Mucosa of rectum (tissue), 2 donors: Measurements from ENCODE around the gene HERC3.

Source experiments
- H3K27ac ChIP-seq, 2 donors: one replicate each; pipeline ENCODE4 v1.7.0; 2013; ENCODE audit warnings: inconsistent platforms in 2 of 2, low read depth in 2 of 2, low read length in 2 of 2
- H3K27me3 ChIP-seq, 2 donors: one replicate each; pipeline ENCODE4 v1.7.0; 2013; ENCODE audit warnings: low read length in 2 of 2; ENCODE audit not compliant: control insufficient read depth in 2 of 2, insufficient read depth in 2 of 2
- H3K36me3 ChIP-seq, 2 donors: one replicate each; pipeline ENCODE4 v1.7.0; 2013; ENCODE audit warnings: low read length in 2 of 2; ENCODE audit not compliant: control insufficient read depth in 2 of 2, insufficient read depth in 2 of 2
- H3K4me1 ChIP-seq, 2 donors: one replicate each; pipeline ENCODE4 v1.7.0; 2013; ENCODE audit warnings: low read length in 2 of 2, mild to moderate bottlenecking in 1 of 2; ENCODE audit not compliant: control insufficient read depth in 2 of 2, insufficient read depth in 2 of 2
- H3K4me3 ChIP-seq, 2 donors: one replicate each; pipeline ENCODE4 v1.7.0; 2013; ENCODE audit warnings: low read length in 2 of 2
- H3K9ac ChIP-seq, 2 donors: one replicate each; pipeline ENCODE4 v1.7.0; 2013; ENCODE audit warnings: low read length in 2 of 2, low read depth in 1 of 2, mild to moderate bottlenecking in 1 of 2
- H3K9me3 ChIP-seq, 2 donors: one replicate each; pipeline ENCODE4 v1.7.0; 2013; ENCODE audit warnings: low read length in 2 of 2; ENCODE audit not compliant: control insufficient read depth in 2 of 2
- donor health status: healthy.
- donor health status: Normal muscosa, but diverticular disease.

HERC3 gene

GRCh38 chr4:88728146-88728545 lies 135.9 kb downstream of the HERC3 start:
- H3K27me3 ChIP-seq, result no peaks in the 10 kb centered on the region
- no peak overlapping the region for H3K4me3 ChIP-seq
- H3K4me1 ChIP-seq, result no peaks in the 10 kb centered on the region
- no peak overlapping the region for H3K9ac ChIP-seq
- H3K36me3 ChIP-seq, result peaks cover 58 to 73% of the 10 kb centered on the region in 2 donors
- no peaks in the 10 kb centered on the region for H3K9me3 ChIP-seq
- no peak overlapping the region for H3K27ac ChIP-seq

- no peak overlapping the region for H3K27ac ChIP-seq
- no peaks in the 10 kb centered on the region for H3K27me3 ChIP-seq
- H3K4me1 ChIP-seq, result no peaks in the 10 kb centered on the region
- H3K4me3 ChIP-seq, result no peak overlapping the region
- peaks cover 57 to 68% of the 10 kb centered on the region in 2 donors for H3K36me3 ChIP-seq
- H3K9me3 ChIP-seq, result no peaks in the 10 kb centered on the region
- H3K9ac ChIP-seq, result no peak overlapping the region
Measured at GRCh38 chr4:88729146-88729760, 137.0 kb downstream of the HERC3 start.

DNA sequence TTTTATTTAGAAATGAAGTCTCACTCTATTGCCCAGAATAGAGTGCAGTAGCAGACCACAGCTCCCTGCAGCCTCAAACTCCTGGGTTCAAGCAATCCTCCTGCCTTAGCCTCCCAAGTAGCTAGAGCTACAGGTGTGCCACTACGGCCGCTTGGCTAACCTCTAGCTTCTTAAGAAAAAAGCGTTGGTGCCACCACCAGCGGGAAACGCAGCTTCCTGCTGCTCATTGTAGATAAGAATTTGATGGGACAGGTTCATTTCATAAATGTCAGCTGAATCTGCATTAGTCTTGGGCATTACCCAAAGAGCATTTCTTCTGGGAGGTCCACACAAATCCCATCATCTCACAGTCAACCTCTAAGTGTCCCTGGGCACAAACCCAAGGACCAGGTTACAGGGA lies 138.5 kb downstream of the HERC3 start:
- Histone ChIP-seq H3K36me3 (peaks cover 59 to 64% of the 10 kb centered on the region in 2 donors), H3K9me3 (no peaks in the 10 kb centered on the region), H3K4me3 (no peak overlapping the region), H3K27ac (no peak overlapping the region), H3K9ac (no peak overlapping the region), H3K27me3 (no peaks in the 10 kb centered on the region), H3K4me1 (no peaks in the 10 kb centered on the region)

- no peak overlapping the region for H3K27ac ChIP-seq
- H3K4me1 ChIP-seq, result no peaks in the 10 kb centered on the region
- H3K9me3 ChIP-seq, result no peaks in the 10 kb centered on the region
- no peaks in the 10 kb centered on the region for H3K27me3 ChIP-seq
- no peak overlapping the region for H3K9ac ChIP-seq
- H3K36me3 ChIP-seq, result peaks cover 55 to 66% of the 10 kb centered on the region in 2 donors
- H3K4me3 ChIP-seq, result no peak overlapping the region
Measured at GRCh38 chr4:88731381-88731780, 139.1 kb downstream of the HERC3 start.

DNA sequence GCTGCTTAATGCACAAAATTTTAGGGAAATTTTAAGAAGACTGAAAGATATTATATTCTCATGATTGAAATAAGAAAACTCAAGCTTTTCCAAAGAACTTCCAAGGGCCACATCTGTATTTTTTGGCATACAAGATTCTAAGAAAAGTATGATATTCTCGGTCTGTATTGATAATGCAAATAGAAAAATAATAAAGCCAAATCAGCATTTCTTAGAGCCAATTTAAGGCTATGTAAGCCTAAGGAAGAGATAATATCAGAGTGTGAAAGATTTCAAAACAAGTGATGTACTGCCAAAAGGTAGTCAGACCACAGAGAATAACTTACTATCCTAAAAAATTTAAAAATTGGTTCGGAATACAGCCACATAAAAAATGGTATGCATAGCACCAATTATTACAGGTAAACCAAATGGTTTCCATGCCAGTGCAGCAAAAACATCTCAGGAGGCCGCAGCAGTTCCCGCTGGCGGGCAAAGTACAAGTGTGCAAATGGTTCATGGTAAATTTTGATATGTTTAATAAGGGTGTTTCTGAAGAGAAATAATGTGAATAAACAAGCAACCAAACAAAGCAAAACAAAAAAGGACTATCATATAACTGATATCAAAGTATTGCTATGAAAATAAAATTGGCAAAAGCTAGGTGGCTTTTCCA lies 140.6 kb downstream of the HERC3 start:
- Histone ChIP-seq H3K36me3 (peaks cover 47 to 57% of the 10 kb centered on the region in 2 donors), H3K4me3 (no peak overlapping the region), H3K27ac (no peak overlapping the region), H3K4me1 (no peaks in the 10 kb centered on the region), H3K9ac (no peak overlapping the region), H3K9me3 (no peaks in the 10 kb centered on the region), H3K27me3 (no peaks in the 10 kb centered on the region)

DNA sequence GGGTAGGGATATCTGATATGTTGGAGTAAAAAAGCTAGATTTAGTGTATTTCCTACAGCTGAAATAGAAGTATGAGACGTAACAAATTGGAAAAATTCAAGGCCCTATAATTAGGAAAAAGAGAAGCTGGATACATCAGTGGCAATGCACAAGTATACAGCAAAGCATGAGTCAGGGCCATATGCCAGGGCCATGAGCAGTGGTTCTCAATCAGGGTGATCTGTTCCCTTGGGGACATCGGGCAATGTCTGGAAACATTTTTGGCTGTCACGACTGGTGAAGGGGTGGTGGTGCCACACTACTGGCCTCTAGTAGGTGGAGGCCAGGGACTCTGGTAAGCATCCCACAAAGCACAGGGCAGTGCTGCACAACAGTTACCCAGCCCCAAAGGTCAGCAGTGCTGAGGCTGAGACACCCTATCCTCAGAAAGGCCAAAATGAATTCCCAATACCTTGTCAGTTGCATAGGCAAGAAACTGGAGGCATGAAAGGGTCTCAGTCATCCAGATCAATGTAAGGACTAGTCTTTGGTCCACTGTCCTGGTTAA lies 142.2 kb downstream of the HERC3 start:
- H3K4me1 ChIP-seq, result peaks cover 0 to 4% of the 10 kb centered on the region in 2 donors
- no peak overlapping the region for H3K27ac ChIP-seq
- peaks cover 45 to 53% of the 10 kb centered on the region in 2 donors for H3K36me3 ChIP-seq
- H3K4me3 ChIP-seq, result no peak overlapping the region
- H3K9ac ChIP-seq, result no peak overlapping the region
- H3K9me3 ChIP-seq, result no peaks in the 10 kb centered on the region
- no peaks in the 10 kb centered on the region for H3K27me3 ChIP-seq

GRCh38 chr4:88735564-88735963 lies 143.3 kb downstream of the HERC3 start:
- H3K4me3 ChIP-seq, result no peak overlapping the region
- peaks cover 41 to 47% of the 10 kb centered on the region in 2 donors for H3K36me3 ChIP-seq
- H3K27me3 ChIP-seq, result no peaks in the 10 kb centered on the region
- no peak overlapping the region for H3K9ac ChIP-seq
- H3K9me3 ChIP-seq, result no peaks in the 10 kb centered on the region
- no peak overlapping the region for H3K27ac ChIP-seq
- peaks cover 0 to 4% of the 10 kb centered on the region in 2 donors for H3K4me1 ChIP-seq

- no peak overlapping the region for H3K4me3 ChIP-seq
- H3K9ac ChIP-seq, result no peak overlapping the region
- no peaks in the 10 kb centered on the region for H3K27me3 ChIP-seq
- H3K36me3 ChIP-seq, result peaks cover 41 to 42% of the 10 kb centered on the region in 2 donors
- H3K27ac ChIP-seq, result no peak overlapping the region
- peaks cover 0 to 4% of the 10 kb centered on the region in 2 donors for H3K4me1 ChIP-seq
- no peaks in the 10 kb centered on the region for H3K9me3 ChIP-seq
Measured at GRCh38 chr4:88736264-88736663, 144.0 kb downstream of the HERC3 start.

DNA sequence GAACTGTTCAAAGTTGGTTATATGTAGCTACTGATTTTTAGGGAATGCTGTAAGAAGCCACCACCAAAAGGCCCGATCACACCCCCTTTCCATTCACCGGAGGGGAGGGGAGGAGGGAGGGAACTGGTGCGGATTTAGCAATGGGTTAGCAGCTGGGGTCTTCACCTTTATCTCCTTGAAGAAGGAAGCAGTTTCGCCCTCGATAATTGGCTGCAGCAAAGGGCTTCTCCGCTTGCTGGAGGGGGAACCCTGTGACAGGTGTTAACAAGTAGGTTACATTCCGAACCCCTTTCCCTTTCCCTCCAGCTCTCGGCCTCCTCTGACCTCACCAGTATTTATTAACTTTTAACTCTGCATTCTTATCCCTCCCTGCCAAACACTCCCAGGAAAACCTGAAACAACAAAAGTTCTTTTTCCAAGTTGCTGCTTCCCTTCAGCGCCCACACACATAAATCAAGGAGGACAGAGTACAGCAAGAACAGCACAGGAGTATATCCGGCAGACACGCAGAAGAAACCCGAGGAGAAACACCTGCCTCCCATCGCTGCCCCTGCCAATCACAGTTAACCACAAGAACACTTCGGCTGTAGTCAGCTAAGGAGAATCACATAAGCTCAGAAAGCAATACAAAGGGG lies 145.1 kb downstream of the HERC3 start:
- no peak overlapping the region for H3K9ac ChIP-seq
- H3K4me3 ChIP-seq, result peak overlapping the region in 1 of 2 donors; percentile 2
- no peaks in the 10 kb centered on the region for H3K9me3 ChIP-seq
- no peaks in the 10 kb centered on the region for H3K27me3 ChIP-seq
- H3K36me3 ChIP-seq, result peaks cover 32 to 40% of the 10 kb centered on the region in 2 donors
- H3K27ac ChIP-seq, result no peak overlapping the region
- peaks cover 0 to 4% of the 10 kb centered on the region in 2 donors for H3K4me1 ChIP-seq

- Histone ChIP-seq H3K4me1 (peaks cover 0 to 4% of the 10 kb centered on the region in 2 donors), H3K27me3 (no peaks in the 10 kb centered on the region), H3K9me3 (no peaks in the 10 kb centered on the region), H3K4me3 (no peak overlapping the region), H3K27ac (no peak overlapping the region), H3K36me3 (peaks cover 32 to 48% of the 10 kb centered on the region in 2 donors), H3K9ac (no peak overlapping the region)
Measured at GRCh38 chr4:88738180-88738579, 145.9 kb downstream of the HERC3 start.
